GM20431 (cell line): ENCODE data around the gene TSR3.

ENCODE experiments used
- in situ Hi-C: fragments of 300-500 bp; cut with MseI, MboI; formaldehyde crosslinking; loops from one replicate; pipeline ENCODE4 v1.15.0; 2020; ENCODE audit warnings: low sequenced_read_pairs; ENCODE audit not compliant: unreplicated experiment

TSR3 gene

DNA sequence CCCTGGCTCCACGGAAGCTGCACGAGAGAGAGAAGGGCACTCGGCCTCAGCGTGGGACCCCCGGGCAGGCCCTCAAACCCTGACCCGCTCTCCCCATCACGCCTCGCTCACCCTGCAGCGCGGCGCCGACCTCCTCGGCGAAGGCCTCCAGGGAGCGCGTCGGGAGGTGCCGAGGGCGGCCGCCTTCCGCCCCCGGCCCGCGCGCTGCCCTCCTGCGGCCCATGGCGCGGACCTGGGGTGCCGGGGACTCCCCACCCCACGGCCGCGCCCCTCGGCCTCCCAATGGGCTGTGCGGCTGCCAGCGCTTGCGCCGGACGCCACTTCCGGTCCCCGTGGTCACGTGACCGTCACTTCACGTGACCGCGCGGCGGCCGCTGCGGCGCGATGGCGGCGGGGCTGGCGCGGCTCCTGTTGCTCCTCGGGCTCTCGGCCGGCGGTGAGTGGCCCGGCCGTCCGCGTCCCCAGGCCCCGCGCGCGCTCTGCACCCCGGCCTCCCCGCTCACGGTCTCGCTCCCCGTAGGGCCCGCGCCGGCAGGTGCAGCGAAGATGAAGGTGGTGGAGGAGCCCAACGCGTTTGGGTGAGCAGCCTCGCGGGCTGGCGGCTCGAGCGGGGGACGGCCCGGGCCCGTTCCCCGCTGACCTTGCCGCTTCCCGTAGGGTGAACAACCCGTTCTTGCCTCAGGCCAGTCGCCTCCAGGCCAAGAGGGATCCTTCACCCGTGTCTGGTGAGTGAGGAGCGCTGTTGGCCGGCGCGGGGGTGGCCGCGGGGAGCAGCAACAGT lies at the start of gene TSR3, which contains the start of gene GNPTG:
TSS of gene TSR3 (minus strand) at position 297 of the 781 bp plus-strand sequence. CDS start at position 223, 74 bp downstream.
TSS of gene GNPTG (plus strand) at position 350 of the 781 bp plus-strand sequence. CDS start at position 385, 35 bp downstream.
- in situ Hi-C loops, result no loop called here

DNA sequence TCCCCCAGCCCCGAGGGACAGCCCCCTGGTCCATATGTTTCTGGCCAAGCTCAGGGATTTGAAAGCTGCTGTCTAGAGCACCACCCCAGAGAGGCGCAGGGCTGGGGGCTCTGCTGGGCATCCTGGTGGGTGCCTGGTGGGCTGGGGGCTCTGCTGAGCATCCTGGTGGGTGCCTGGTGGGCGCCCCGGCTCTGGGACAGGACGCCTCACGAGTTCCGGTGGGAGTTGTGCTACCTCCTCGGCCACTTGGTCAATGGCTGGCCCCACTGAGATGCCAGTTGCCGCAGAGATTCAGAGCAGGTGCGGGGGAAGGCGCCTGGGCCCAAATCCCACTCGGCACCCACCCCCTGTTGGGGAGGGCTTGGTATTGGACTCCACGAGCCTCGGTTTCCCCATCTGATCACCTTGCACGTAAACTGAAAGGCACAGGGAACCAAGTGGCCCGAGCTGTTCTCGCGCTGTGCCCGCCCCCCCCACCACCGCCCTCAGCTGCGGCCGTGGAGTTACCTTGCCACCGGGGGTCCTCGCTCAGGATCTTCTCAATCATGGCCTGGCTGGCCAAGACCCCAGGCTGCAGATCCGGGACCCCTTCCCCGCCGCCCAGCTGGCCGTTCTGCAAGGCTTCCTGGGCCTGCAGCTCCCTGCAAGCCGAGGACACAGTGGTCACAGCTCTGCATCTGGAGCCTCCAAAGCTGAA lies 49.5 kb upstream of the TSR3 start:
- in situ Hi-C loops, result no loop called here

DNA sequence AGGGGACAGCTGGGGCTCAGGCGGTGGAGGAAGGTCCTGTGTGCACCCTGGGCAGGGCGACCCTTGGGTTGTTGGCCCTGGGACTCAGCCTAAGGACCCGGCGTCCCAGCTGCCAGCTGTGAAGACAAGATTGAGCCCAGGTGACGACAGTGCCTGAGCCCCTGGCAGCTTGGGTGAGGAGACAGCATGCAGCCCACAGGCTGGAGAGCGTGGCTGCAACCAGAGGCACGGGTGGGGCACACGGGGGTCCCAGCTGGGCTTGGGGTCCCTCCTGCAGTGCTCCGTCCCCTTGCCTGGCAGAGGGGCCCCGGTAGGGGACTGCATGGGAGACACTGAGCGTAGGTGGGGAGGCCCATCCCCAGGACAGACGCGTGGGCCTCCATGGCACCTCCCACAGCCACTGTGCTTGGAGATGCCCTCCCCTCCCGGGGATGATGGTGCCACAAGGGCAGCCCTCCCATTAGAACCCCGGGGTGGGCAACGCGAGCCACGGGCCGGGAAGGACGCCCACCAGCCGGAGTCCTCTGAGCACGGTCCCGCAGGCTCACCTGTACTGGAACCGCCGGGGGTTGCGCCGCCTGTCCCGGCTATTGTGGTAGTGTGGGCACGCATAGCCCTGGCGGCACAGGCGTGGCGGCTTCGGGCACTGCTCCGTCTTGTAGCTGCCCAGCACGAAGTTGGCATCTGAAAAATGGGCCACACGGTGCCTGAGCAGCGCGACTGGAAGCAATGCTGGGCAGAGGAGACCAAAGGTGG lies 47.3 kb upstream of the TSR3 start:
- in situ Hi-C loops, result no loop called here

DNA sequence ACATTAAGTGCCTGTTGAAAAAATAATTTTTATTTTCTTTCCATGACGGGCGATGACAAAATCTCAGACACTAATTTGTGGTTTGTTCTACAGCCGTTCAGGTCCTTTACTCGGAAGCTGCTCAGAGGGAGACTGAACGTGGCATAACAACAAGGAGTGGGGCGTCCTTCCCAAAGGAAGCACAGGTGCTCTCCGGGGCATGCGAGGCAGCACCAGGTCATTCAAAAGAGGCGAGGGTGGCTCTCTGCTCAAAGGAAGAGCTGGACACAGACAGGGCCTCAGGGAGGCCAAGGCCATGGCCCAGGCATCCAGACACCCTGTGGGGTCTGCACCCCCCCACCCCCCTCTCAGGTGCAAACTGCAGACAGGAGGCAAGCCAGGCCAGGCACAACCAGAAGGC lies 46.7 kb upstream of the TSR3 start:
- in situ Hi-C loops, result no loop called here

DNA sequence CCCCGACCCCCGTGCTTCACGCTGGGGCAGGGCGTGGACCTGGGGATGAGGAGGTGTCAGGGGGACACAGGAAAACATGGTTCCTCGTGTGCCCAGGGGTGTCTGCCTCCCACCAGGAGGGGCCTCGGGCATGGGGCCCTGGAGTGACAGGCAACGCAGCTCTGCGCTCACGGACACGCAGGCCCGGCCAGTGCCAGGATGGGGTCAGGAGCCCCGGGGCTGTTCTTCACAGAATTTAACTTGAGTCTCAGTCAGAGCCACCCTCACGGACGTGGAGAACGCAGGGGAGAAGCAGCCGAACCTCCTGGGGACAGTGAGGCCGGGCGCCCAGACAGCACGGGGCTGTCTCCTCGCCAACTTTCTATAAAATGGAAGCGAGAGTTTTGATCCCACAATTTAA lies 46.1 kb upstream of the TSR3 start:
- in situ Hi-C loops, result no loop called here

DNA sequence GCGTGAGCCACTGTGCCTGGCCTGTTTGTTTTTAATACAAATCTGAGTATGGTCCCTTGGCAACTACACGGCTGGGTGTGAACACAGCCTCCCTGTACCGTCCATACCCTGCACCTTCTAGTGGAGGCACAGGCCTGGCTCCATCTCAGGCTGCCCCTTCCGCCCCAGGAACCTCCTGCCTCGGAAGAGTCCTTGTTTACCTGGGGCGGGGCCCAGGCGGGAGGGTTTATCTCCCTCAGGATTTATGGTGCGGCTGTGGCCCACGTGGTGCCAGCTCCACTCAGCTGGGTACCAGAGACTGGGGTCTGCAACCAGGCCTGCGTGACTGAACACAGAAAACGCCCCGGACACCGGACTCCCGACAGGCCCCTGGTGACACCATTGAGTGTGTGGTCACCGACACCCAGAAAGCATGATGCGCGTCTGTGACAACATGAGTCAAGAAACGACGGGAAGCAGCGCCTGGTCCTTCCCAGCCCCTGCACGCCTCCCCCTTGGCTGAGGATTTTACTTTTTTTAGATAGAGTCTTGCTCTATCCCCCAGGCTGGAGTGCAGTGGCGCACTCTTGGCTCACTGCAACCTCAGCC lies 43.9 kb upstream of the TSR3 start:
- in situ Hi-C loops, result no loop called here

DNA sequence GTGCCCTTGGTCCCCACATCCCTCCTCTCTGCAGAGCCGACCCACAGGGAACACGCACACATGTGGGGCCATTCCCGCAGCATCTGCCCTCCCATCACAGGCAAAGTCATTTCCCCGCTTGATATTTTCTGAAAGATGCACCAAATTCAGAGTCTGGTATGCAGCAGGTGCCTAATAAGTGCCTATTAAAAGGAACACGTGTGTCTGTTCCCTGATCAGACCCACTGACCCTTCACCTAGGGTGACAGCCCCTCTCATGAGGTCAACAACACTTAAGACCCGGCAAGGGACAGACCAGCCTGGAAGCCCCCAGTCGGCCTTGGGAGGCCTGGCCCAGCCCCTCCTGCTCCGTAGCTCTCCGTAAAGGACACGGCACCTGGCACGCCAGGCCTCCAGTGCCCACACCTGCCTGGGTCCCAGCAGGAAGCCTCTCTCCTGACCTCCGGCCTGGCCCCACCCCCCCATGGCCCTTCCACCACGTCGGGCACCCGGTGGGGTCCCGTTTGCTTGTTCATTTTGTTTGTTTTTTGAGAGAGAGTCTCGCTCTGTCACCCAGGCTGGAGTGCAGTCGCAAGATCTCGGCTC lies 42.8 kb upstream of the TSR3 start:
- in situ Hi-C loops, result no loop called here

DNA sequence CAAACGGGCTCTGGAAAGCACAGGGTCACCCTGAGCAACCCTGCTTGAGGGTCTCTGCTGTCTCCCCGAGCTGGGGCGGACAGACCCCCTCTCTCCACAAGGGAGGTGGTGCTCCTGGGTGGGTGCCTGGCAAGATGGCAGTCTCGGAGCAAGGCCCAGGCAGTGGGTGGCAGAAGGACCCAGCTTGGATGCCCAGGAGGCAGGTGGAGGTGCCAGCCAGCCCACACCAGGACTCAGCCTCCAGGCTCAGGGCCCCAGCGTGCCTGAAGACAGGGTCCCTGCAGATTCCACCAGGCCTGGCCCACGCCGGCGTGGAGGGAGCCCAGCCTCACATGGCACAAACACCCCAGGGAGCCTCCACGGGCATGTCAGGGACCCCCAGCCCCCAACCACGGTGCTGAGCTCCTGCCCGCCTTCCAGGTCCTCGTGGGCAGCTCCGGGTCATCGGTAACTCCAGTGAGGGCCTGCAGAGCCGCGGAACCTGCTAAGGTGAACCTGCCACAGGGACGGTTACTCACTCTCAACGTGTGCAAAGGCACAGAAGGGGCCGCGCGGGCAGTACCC lies 42.0 kb upstream of the TSR3 start:
- in situ Hi-C loops, result no loop called here

DNA sequence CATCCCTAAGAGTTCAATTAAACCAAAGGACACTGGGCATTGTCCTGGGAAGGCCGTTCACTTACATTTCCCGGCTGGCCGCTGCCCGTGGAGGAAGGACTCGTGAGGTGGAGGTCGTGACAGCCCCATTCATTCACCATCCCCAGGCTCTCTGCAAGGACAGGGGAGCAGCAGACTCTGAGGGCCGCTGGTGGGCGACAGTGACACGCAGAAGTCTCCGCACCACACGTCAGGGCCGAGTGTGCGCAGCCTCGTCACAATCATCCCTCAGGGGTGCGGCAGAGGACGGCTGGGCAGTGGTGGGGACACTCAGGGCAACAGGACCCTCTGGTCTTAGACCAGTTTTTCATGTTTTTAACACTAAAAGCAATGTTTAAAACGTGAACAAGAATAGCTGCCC lies 41.1 kb upstream of the TSR3 start:
- in situ Hi-C loops, result no loop called here

DNA sequence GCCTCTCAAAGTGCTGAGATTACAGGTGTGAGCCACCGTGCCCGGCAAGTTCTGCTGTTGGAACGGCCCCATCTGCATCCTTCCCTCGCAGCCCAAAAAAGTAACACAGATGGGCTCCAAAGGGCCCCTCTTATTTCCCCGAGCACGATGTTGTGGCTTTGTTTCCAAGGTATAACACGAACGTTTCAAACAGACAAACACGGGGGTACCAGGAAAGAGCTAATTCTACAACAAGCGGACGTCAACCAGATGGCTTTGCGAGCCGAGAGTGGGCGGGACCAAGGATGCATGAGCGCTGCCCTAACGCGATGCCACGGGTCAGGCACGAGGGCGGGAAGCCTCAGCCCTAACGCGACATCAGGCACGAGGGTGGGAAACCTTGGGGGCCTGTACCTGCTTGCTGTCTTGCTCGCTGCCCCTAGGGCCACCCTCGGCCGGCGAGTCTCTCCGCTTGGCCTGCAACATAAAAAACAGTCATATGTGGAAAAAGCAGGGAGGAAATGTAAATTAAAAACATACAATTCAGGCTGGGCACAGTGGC lies 38.6 kb upstream of the TSR3 start:
- in situ Hi-C loops, result no loop called here

DNA sequence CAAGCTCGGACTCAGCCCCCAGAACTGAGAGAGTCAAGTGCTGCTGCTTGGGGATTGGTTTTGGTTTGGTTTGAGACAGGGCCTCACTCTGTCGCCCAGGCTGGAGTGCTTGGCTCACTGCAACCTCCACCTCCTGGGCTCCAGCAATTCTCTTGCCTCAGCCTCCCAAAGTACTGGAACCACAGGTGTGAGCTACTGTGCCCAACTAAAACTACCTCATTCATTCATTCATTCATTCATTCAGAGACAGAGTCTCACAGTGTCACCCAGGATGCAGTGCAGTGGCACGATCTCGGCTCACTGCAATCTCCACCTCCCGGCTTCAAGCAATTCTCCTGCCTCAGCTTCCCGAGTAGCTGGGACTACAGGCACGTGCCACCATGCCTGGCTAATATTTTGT lies 38.1 kb upstream of the TSR3 start:
- in situ Hi-C loops, result no loop called here

DNA sequence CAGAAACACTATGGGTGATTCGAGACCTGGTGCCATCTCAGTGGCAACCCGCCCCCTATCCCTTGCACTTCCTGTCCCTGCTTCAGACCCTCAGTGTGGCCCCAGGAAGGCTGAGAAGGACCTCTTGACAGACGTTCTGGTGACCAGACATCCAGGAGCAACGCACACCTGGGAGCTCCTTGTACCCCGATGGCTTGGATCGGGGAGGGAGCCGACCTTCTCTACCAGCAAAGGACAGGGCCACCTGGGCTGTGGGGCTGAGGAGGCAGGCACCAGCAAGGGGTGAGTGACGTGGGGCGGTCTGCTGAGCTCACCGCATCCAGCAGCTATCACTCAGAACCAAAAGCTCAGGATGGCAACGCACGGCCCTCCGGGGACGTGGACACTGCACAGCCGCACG lies 35.7 kb upstream of the TSR3 start:
- in situ Hi-C loops, result no loop called here

DNA sequence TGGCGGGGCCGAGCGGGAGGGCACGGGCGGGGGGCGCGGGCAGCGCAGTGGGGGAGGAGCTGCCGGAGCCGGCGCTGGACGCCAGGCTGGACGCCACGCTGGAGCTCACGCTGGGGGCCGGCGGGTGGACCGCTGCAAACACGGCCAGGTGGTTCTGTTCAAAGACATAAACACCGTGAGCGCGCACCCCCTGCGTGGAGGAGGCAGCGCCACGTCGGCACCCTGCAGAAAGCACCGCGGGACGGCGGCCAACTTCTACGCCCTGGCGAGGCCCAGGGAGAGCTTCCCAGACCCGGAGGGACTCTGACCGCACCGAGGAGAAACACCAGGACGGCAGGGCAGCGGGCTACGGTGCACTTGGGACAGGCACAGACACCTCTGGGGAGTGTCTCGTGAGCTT lies 33.6 kb upstream of the TSR3 start:
- in situ Hi-C loops, result no loop called here

DNA sequence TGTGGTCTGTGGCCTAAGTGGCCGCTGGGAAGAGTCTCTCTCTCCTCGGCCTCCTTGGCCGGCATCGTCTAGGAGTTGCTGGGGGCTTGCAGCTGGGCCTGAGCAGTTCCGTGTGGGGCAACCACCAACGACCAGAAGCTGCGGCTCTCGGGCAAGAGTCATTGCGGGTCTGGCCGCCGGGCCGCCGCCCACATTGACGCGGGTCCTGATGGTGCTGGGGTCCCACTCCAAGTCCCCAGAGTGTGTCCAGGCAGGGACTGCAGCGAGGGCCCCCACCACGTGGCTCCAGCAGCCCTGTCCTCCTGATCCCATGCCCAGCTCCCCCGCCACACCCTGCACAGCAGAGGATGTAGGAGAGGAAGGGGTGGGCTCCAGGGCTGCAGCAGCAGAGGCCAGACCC lies 31.9 kb upstream of the TSR3 start:
- in situ Hi-C loops, result no loop called here

DNA sequence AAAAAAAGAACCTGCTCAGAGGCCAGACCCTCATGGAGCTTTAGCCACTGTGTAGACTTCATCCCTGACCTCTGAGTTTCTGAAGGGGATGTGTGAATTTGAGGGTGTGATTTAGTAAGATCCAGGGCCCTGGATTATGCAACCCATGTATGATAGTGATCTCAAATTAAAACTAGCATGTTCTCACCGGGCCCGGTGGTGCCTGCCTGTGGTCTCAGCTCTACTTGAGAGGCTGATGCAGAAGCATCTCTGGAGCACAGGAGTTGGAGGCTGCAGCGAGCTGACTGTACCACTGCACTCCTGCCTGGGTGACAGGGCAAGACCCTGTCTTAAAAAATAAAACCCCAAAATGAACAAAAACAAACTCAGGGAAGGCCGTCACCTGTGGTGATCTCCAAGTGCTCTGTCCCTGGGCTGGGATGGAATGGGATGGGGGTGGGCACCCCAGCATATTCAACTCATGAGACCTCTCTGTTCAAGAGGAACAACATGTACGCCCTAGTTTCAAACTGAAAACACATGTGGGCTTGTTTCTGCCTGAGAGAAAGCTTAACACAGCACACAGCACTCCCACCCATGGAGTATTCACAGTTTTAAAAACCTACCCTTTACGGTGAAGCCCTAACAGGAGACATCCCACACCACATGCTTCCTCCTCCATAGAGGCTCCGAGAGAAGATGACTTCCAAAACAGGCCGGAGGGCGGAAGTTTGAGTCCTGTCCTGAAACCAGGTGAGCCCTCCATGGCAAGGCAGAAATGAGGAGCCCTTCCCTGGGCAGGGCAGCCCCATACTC lies 30.1 kb upstream of the TSR3 start:
- in situ Hi-C loops, result no loop called here

DNA sequence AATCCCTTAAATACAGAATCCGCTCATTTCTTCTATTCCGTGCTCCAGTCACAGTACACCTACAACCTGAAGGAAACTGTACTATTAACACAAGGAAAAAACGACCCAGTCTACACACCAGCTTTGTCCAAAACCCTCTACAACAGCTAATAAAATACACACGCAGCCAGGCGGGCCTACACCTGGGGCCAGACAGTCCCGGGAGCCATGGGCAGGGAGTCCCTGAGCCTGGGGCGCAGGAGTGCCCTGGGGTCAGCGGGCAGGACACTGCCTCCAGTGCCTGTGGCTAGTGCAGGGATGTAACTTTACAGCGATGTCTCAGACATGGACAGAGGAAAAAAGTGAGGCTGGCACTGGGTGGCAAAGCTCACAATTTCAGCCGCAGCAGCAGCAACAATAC lies 28.5 kb upstream of the TSR3 start:
- in situ Hi-C loops, result no loop called here

DNA sequence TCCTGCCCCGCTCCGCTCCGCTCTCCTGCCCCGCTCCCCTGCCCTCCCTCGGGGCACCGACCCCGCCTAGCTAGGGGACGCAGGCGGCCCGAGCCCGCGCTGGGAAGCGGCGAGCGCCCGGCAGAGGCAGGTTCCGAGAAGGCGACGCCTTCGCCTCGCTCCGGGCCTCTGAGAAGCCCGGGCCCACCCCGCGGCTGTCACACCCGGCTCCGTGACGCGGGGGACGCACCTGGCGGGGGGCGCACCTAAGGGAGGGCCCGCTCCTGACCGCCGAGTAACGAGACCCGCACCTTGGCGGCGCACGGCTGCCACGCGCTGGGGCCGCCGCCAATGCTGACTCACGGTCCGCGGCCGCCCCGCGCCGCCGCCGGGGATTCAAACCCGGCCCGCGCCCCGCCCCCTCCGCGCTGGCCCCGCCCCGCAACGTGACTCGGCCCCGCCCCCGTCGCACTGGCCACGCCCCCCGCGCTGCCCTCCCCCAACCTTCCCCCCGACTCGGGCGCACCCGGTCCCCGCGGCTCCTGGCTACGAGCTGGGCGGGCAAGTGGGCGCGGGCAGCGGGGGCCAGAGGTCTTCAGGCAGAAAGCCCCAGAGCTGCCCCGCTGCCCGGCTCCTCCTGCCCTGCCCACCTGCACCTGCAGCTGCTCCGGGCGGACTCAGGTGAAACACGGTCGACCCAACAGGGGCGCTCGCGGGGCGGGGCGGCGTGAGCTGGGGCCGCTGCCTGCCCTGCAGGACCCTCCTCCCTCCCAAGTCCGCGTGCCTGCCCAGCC lies 27.8 kb upstream of the TSR3 start:
- in situ Hi-C loops, result no loop called here

DNA sequence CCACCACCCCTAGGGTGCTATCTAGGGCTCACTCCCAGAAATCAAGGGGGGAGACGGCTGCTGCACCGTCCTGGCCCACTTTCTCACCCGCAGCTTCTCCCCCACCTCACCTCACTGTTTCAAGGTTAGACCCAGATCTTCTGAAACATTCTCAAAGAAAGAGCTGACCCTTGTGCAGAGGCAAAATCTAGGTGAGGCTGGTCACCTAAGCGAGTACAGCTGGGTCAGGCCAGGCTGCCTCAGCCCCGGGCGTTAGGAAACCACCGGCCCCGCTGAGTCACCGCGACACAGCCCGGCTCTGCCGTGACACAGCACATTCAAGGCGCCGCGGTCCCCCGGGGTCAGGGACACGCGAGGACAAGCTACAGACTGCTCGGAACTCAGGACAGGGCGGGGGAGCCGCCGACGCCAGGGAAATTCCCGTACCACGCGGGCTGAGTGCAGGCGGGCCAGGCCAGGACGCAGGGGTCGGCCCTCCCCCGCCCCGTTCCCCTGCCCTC lies 27.2 kb upstream of the TSR3 start:
- in situ Hi-C loops, result no loop called here
